GM12878 (cell line): Measurements from ENCODE around the gene SAMD4A. TPM values are rescaled to one million over a fixed set of nuclear protein-coding genes. Genes with fewer than 3 reads are reported as not detected.

Experiments used
- ATAC-seq: fragments of 200-7000 bp; cut with Tn5 transposase; 3 replicates; pipeline ENCODE4 v1.9.1; 2020; ENCODE audit warnings: mild to moderate bottlenecking, moderate library complexity
- BruUV-seq: library from RNA; stranded (reverse); fragments of 400-500 nt; replicated peaks from 2 replicates; lab custom pipeline; 2021; lab: Mats Ljungman, UMichigan
- CTCF ChIA-PET: fragments of 300-600 bp; sonication (Branson Sonifier 250); formaldehyde crosslinking; extraction: SDS; loops from one replicate; lab custom pipeline; 2021; ENCODE audit warnings: inconsistent platforms; lab: Yijun Ruan, JAX
- POLR2A ChIA-PET: fragments of 350-600 bp; formaldehyde crosslinking; extraction: SDS; loops from one replicate; lab custom pipeline; 2021; ENCODE audit warnings: inconsistent platforms; lab: Charles Lee
- RAD21 ChIA-PET: fragments of 300-600 bp; sonication (Branson Sonifier 250); formaldehyde crosslinking; loops from one replicate; lab custom pipeline; 2023; ENCODE audit warnings: antibody characterized with exemption; ENCODE audit not compliant: unreplicated experiment; lab: Charles Lee
- SMC1A ChIA-PET: fragments of 300-600 bp; sonication (Branson Sonifier 250); formaldehyde crosslinking; loops from one replicate; lab custom pipeline; 2023; ENCODE audit not compliant: unreplicated experiment, uncharacterized antibody; lab: Charles Lee
- DNase-seq: peaks from one replicate; pipeline ENCODE4 v3.0.0-alpha.2; 2011; ENCODE audit warnings: low read depth, low spot score
- FAIRE-seq: peaks from 3 replicates; lab custom pipeline; 2011; peaks lifted over from hg19 to GRCh38; lab: Jason Lieb, UNC
- H2AFZ ChIP-seq: 2 replicates; pipeline ENCODE4 v1.6.0; 2011; ENCODE audit warnings: low read depth, low read length, control low read depth; ENCODE audit not compliant: control insufficient read depth
- H3K27ac ChIP-seq: 2 replicates; pipeline ENCODE4 v1.5.1; 2011; ENCODE audit warnings: control low read depth; ENCODE audit not compliant: control insufficient read depth, insufficient read depth
- H3K27me3 ChIP-seq, 2 experiments: replicated peaks in 1 of 2; 2 replicates each; pipeline versions ENCODE4 v1.6.0 to v1.6.1; 2011; ENCODE audit warnings: low read length in 1 of 2; ENCODE audit not compliant: control insufficient read depth in 2 of 2, insufficient read depth in 2 of 2
- H3K36me3 ChIP-seq, 2 experiments: 2 replicates each; pipeline ENCODE4 v1.5.1; 2011; ENCODE audit warnings: low read length in 1 of 2; ENCODE audit not compliant: control insufficient read depth in 2 of 2, insufficient read depth in 2 of 2
- H3K4me1 ChIP-seq: 2 replicates; pipeline ENCODE4 v1.6.1; 2011; ENCODE audit warnings: mild to moderate bottlenecking, low read length, moderate library complexity, mixed read lengths; ENCODE audit not compliant: control insufficient read depth, insufficient read depth
- H3K4me2 ChIP-seq: 2 replicates; pipeline ENCODE4 v1.6.0; 2011; ENCODE audit warnings: control low read depth; ENCODE audit not compliant: control insufficient read depth, insufficient read depth
- H3K4me3 ChIP-seq: fragments of 200-600 bp; sonication (generic); 2 replicates; pipeline ENCODE4 v1.5.1; 2016
- H3K79me2 ChIP-seq: 2 replicates; pipeline ENCODE4 v1.6.0; 2011; ENCODE audit warnings: low read length; ENCODE audit not compliant: control insufficient read depth, insufficient read depth
- H3K9ac ChIP-seq: 2 replicates; pipeline ENCODE4 v1.8.0; 2011; ENCODE audit warnings: low read length, control low read depth, mixed read lengths; ENCODE audit not compliant: control insufficient read depth, insufficient read depth
- H3K9me3 ChIP-seq: replicated peaks from 3 replicates; pipeline ENCODE4 v1.5.1; 2011; ENCODE audit warnings: mild to moderate bottlenecking, low read length; ENCODE audit not compliant: control insufficient read depth, insufficient read depth
- H4K20me1 ChIP-seq: 2 replicates; pipeline ENCODE4 v1.6.0; 2011; ENCODE audit not compliant: control insufficient read depth, insufficient read depth
- BACH1 ChIP-seq: fragments of 450-650 bp; IDR thresholded peaks from 2 replicates; pipeline ENCODE4 v1.6.1; 2017; ENCODE audit warnings: mild to moderate bottlenecking, borderline replicate concordance
- JUND ChIP-seq: IDR thresholded peaks from 2 replicates; pipeline ENCODE4 v1.6.1; 2012; ENCODE audit warnings: low read depth, mild to moderate bottlenecking, low read length, improper control_type of control experiment, moderate library complexity
- PAX5 ChIP-seq: IDR thresholded peaks from 2 replicates; pipeline ENCODE4 v1.6.1; 2011; ENCODE audit warnings: low read depth, low read length, borderline replicate concordance
- PAX8 ChIP-seq: fragments of 450-650 bp; IDR thresholded peaks from 2 replicates; pipeline ENCODE4 v1.6.1; 2017; ENCODE audit warnings: mild to moderate bottlenecking, moderate library complexity
- PML ChIP-seq: IDR thresholded peaks from 2 replicates; pipeline ENCODE4 v1.6.1; 2012; ENCODE audit warnings: low read length, inconsistent platforms
- RAD21 ChIP-seq: IDR thresholded peaks from 2 replicates; pipeline ENCODE4 v1.6.1; 2011; ENCODE audit warnings: mild to moderate bottlenecking, low read depth, low read length, moderate library complexity; ENCODE audit not compliant: insufficient read depth
- SPI1 ChIP-seq: IDR thresholded peaks from 2 replicates; pipeline ENCODE4 v1.6.1; 2011; ENCODE audit warnings: low read depth, mild to moderate bottlenecking, low read length, moderate library complexity, borderline replicate concordance; ENCODE audit not compliant: insufficient read depth
- USF1 ChIP-seq: IDR thresholded peaks from 2 replicates; pipeline ENCODE4 v1.6.1; 2011; ENCODE audit warnings: borderline replicate concordance, low read depth, mild to moderate bottlenecking, moderate library complexity, mixed read lengths, low read length; ENCODE audit not compliant: insufficient read depth; ENCODE audit errors: extremely low read length
- ZNF622 ChIP-seq: fragments of 450-650 bp; IDR thresholded peaks from 2 replicates; pipeline ENCODE4 v1.6.1; 2017; ENCODE audit warnings: mild to moderate bottlenecking, inconsistent platforms
- WGBS: methylation state at CpG from one replicate; pipeline ENCODE4 v1.1.6; 2016; ENCODE audit warnings: low lambda C conversion rate; ENCODE audit not compliant: insufficient replicate concordance, insufficient coverage; ENCODE audit errors: missing lambda C conversion rate; 5-methylcytosine and 5-hydroxymethylcytosine counted together
- in situ Hi-C: fragments of 300-500 bp; cut with MboI; formaldehyde crosslinking; loops from 9 replicates; pipeline ENCODE4 v1.14.3; 2018; ENCODE audit warnings: mixed read lengths
- intact Hi-C: fragments of 100-400 bp; cut with micrococcal nuclease; formaldehyde crosslinking; loops from one replicate; pipeline ENCODE4 v1.14.2; 2022; ENCODE audit not compliant: unreplicated experiment
- polyA plus RNA-seq, 11 experiments: library from polyadenylated mRNA; depleted of rRNA in 4 of 11; unstranded in 6 of 11; stranded (reverse) in 5 of 11; fragments of >200 nt; fragmentation: Nextera tagmentation in 4 of 11; fragmentation: Illumina TruSeq in 1 of 11; extraction: Ambion mirVana in 4 of 11; extraction: Trizol in 1 of 11; gene quantifications; 1 replicate in 1 of 11; 2 replicates in 10 of 11; pipeline versions ENCODE4 v1.2.1 to v1.2.3, GENCODE V29; 2011 to 2016; ENCODE audit warnings: inconsistent platforms in 2 of 11, missing spikeins in 2 of 11, low read depth in 1 of 11
- total RNA-seq, 4 experiments: library from RNA; depleted of rRNA in 3 of 4; stranded (reverse); fragments of >200 nt in 3 of 4; fragmentation: Illumina TruSeq in 1 of 4; extraction: Trizol in 1 of 4; gene quantifications; 2 replicates each; pipeline versions ENCODE4 v1.2.1 to v1.2.3, GENCODE V29; 2013 to 2021

SAMD4A gene
- total and polyA plus RNA-seq, 10 of the 15 experiments (the other 5 are each of a cell fraction or from before 2014, with no cell fraction given), result 0.05 to 0.56 (median 0.31) TPM

GRCh38 chr14:54815515-54815914 lies 248.6 kb downstream of the SAMD4A start:
- Histone ChIP-seq H4K20me1 (no peaks in the 10 kb centered on the region), H3K27ac (no peak overlapping the region), H3K4me3 (no peak overlapping the region), H3K27me3 (no peaks in the 10 kb centered on the region), H2AFZ (no peak overlapping the region), H3K79me2 (no peaks in the 10 kb centered on the region), H3K9me3 (no peaks in the 10 kb centered on the region), H3K4me2 (no peak overlapping the region), H3K36me3 (no peaks in the 10 kb centered on the region), H3K9ac (no peak overlapping the region), H3K4me1 (no peaks in the 10 kb centered on the region)
- ATAC-seq (no peak), FAIRE-seq (no peak), DNase-seq (no peak)
- in situ Hi-C loops (no loop called here), intact Hi-C loops (no loop called here)
- 58% methylated on average over 6 of the region's 6 CpGs for WGBS
- BruUV-seq, result no TSS peak
- POLR2A ChIA-PET, result interaction anchor here (0.6 kb wide), 1 partner anchor 257 kb away, joined by 4 read pairs; no protein-coding TSS in a partner anchor
- CTCF ChIA-PET, result interaction anchor here (1.6 kb wide), 1 partner anchor 11 kb away, joined by 6 read pairs; no protein-coding TSS in a partner anchor
- RAD21 ChIA-PET, result no interaction called here
- SMC1A ChIA-PET, result no interaction called here
- no peak for TF ChIP-seq PAX8
- no peak for TF ChIP-seq JUND
- no peak for TF ChIP-seq USF1
- TF ChIP-seq RAD21, result no peak
- TF ChIP-seq PAX5, result no peak
- TF ChIP-seq BACH1, result no peak
- no peak for TF ChIP-seq ZNF622
- no peak for TF ChIP-seq PML
- TF ChIP-seq SPI1, result no peak
